ENCODE measurements around the gene TEK.

DNA sequence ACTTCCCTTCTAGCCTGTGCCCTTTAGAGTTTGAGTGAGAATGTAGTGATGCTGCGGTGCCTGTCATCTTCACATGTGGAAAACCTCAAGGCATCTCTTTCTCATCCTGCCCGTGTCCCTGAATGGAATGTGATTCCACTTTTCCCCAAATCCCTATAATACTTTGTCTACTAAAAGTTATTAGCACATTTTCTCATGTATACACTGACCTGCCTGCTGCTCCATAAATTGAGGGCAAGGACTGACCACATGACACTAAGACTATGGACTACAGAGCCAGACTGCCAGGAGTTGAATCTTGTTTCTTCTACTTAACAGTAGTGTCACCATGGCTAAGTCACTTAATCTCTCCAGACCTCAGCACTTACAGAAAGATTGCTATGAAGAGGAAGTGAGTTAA lies 93.0 kb downstream of the TEK start:
- no peak for TF ChIP-seq NFIC (IDR thresholded peaks at IDR 0.05)
- TF ChIP-seq FOXM1 (IDR thresholded peaks at IDR 0.05; ENCODE audit: borderline replicate concordance, low read depth): no peak
- no peak for TF ChIP-seq TAF1 (IDR thresholded peaks at IDR 0.05; ENCODE audit: low read depth)
- TF ChIP-seq EP300 (IDR thresholded peaks at IDR 0.05; ENCODE audit: borderline replicate concordance): no peak
- TF ChIP-seq, protein P1, sequence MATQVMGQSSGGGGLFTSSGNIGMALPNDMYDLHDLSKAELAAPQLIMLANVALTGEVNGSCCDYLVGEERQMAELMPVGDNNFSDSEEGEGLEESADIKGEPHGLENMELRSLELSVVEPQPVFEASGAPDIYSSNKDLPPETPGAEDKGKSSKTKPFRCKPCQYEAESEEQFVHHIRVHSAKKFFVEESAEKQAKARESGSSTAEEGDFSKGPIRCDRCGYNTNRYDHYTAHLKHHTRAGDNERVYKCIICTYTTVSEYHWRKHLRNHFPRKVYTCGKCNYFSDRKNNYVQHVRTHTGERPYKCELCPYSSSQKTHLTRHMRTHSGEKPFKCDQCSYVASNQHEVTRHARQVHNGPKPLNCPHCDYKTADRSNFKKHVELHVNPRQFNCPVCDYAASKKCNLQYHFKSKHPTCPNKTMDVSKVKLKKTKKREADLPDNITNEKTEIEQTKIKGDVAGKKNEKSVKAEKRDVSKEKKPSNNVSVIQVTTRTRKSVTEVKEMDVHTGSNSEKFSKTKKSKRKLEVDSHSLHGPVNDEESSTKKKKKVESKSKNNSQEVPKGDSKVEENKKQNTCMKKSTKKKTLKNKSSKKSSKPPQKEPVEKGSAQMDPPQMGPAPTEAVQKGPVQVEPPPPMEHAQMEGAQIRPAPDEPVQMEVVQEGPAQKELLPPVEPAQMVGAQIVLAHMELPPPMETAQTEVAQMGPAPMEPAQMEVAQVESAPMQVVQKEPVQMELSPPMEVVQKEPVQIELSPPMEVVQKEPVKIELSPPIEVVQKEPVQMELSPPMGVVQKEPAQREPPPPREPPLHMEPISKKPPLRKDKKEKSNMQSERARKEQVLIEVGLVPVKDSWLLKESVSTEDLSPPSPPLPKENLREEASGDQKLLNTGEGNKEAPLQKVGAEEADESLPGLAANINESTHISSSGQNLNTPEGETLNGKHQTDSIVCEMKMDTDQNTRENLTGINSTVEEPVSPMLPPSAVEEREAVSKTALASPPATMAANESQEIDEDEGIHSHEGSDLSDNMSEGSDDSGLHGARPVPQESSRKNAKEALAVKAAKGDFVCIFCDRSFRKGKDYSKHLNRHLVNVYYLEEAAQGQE (IDR thresholded peaks at IDR 0.05; ENCODE audit: low read depth): no peak

Measured in Ishikawa (cell line).